ENCODE measurements around the gene KCNJ3. TPM values are rescaled to one million over a fixed set of nuclear protein-coding genes. Genes with fewer than 3 reads are reported as not detected.

KCNJ3 gene
- total RNA-seq, 1 donor from 2014 or later = 3.6 TPM

- Mint-ChIP-seq H3K27me3 (ENCODE audit: unreplicated experiment) (no peaks in the 10 kb centered on the region), H3K4me1 (ENCODE audit: low read depth, unreplicated experiment) (no peaks in the 10 kb centered on the region), H3K4me3 (ENCODE audit: unreplicated experiment) (no peak overlapping the region), H3K27ac (ENCODE audit: unreplicated experiment) (no peak overlapping the region), H3K36me3 (ENCODE audit: unreplicated experiment) (peaks cover 5% of the 10 kb centered on the region), H3K9me3 (ENCODE audit: unreplicated experiment) (peaks cover 2% of the 10 kb centered on the region)
- no peak for TF ChIP-seq CTCF (IDR thresholded peaks at IDR 0.05; ENCODE audit: partially characterized antibody, unreplicated experiment)
- no peak for DNase-seq
Observed at GRCh38 chr2:154886316-154886715, 187.8 kb downstream of the KCNJ3 start.

DNA sequence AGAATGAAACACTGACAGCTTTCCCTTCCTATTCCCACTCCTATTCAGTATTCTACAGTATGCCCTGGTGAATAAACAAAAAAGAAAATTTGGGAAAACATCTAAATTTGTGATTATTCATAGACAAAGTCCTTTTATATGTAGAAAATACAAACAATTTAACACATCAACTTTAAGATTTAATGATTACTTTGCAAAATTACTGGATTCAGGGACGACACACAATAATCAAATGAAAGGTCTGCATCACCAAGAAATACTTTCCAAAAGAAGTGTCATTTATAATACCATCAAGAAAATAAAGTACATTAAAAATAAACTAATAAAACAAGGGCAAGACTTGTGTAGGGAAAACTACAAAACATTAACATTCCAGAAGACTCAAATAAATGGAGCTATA, 199.8 kb downstream of the KCNJ3 start:
- DNase-seq = no peak
- Mint-ChIP-seq H3K4me3 (ENCODE audit: unreplicated experiment) (no peak overlapping the region), H3K27ac (ENCODE audit: unreplicated experiment) (no peak overlapping the region), H3K4me1 (ENCODE audit: low read depth, unreplicated experiment) (no peaks in the 10 kb centered on the region), H3K36me3 (ENCODE audit: unreplicated experiment) (peaks cover under 1% of the 10 kb centered on the region), H3K27me3 (ENCODE audit: unreplicated experiment) (no peaks in the 10 kb centered on the region), H3K9me3 (ENCODE audit: unreplicated experiment) (peaks cover 4% of the 10 kb centered on the region)
- TF ChIP-seq CTCF (IDR thresholded peaks at IDR 0.05; ENCODE audit: partially characterized antibody, unreplicated experiment) = no peak

- no peak for TF ChIP-seq CTCF (IDR thresholded peaks at IDR 0.05; ENCODE audit: partially characterized antibody, unreplicated experiment)
- Mint-ChIP-seq H3K9me3 (ENCODE audit: unreplicated experiment) (no peaks in the 10 kb centered on the region), H3K27me3 (ENCODE audit: unreplicated experiment) (no peaks in the 10 kb centered on the region), H3K4me3 (ENCODE audit: unreplicated experiment) (no peak overlapping the region), H3K36me3 (ENCODE audit: unreplicated experiment) (peaks cover 11% of the 10 kb centered on the region), H3K27ac (ENCODE audit: unreplicated experiment) (no peak overlapping the region), H3K4me1 (ENCODE audit: low read depth, unreplicated experiment) (no peaks in the 10 kb centered on the region)
- no peak for DNase-seq
Observed at GRCh38 chr2:154901063-154901462, 202.6 kb downstream of the KCNJ3 start.

Measured in glutamatergic neuron (in vitro differentiated cells).